OCI-LY7 (cell line): ENCODE results near the gene SNAI3. TPM values are rescaled to one million over a fixed set of nuclear protein-coding genes. Genes with fewer than 3 reads are reported as not detected.

Source experiments
- BruUV-seq: library from RNA; stranded (reverse); fragments of 400-500 nt; replicated peaks from 2 replicates; lab custom pipeline; 2021; lab: Mats Ljungman, UMichigan
- CTCF ChIA-PET: fragments of 300-600 bp; sonication (Branson Sonifier 250); formaldehyde crosslinking; loops from one replicate; lab custom pipeline; 2022; ENCODE audit warnings: antibody characterized with exemption; ENCODE audit not compliant: unreplicated experiment; lab: Charles Lee
- POLR2A ChIA-PET: fragments of 300-600 bp; sonication (Branson Sonifier 250); formaldehyde crosslinking; loops from one replicate; lab custom pipeline; 2022; ENCODE audit warnings: antibody characterized with exemption; lab: Charles Lee
- DNase-seq: peaks from one replicate; pipeline ENCODE4 v3.0.0-alpha.2; 2015; ENCODE audit warnings: low spot score
- H2AFZ ChIP-seq: fragments of 200-600 bp; sonication (generic), shearing (Covaris generic); 2 replicates; pipeline ENCODE4 v1.6.1; 2014; ENCODE audit warnings: mild to moderate bottlenecking, antibody characterized with exemption, low read length, moderate library complexity
- H3K27ac ChIP-seq: fragments of 200-600 bp; sonication (generic); 2 replicates; pipeline ENCODE4 v1.5.1; 2014; ENCODE audit warnings: mixed run types, low read depth, mild to moderate bottlenecking, moderate library complexity, low read length, inconsistent platforms; ENCODE audit not compliant: poor library complexity, severe bottlenecking
- H3K36me3 ChIP-seq: fragments of 200-600 bp; sonication (generic); 2 replicates; pipeline ENCODE4 v1.6.1; 2014; ENCODE audit warnings: mild to moderate bottlenecking, antibody characterized with exemption, low read length, moderate library complexity, mixed read lengths; ENCODE audit not compliant: insufficient read depth
- H3K4me1 ChIP-seq: fragments of 200-600 bp; sonication (generic); 2 replicates; pipeline ENCODE4 v1.5.1; 2014; ENCODE audit warnings: mild to moderate bottlenecking, low read length; ENCODE audit not compliant: insufficient read depth, poor library complexity, severe bottlenecking
- H3K4me2 ChIP-seq: fragments of 200-600 bp; sonication (generic); 2 replicates; pipeline ENCODE4 v1.6.1; 2014; ENCODE audit warnings: mild to moderate bottlenecking, low read length
- H3K4me3 ChIP-seq: fragments of 200-600 bp; sonication (generic); 2 replicates; pipeline ENCODE4 v1.5.1; 2014; ENCODE audit warnings: mild to moderate bottlenecking, low read depth, low read length; ENCODE audit not compliant: poor library complexity, severe bottlenecking
- H3K79me2 ChIP-seq: fragments of 200-600 bp; sonication (generic); 2 replicates; pipeline ENCODE4 v1.6.1; 2016; ENCODE audit warnings: low read depth, mild to moderate bottlenecking, low read length, moderate library complexity, mixed read lengths; ENCODE audit not compliant: insufficient read depth
- H3K9me2 ChIP-seq: fragments of 200-600 bp; sonication (generic); 2 replicates; pipeline ENCODE4 v1.6.1; 2016; ENCODE audit warnings: mild to moderate bottlenecking, low read length, mixed read lengths; ENCODE audit not compliant: insufficient read depth
- H3K9me3 ChIP-seq: fragments of 200-600 bp; sonication (generic); 2 replicates; pipeline ENCODE4 v1.6.1; 2014; ENCODE audit warnings: mild to moderate bottlenecking, mixed run types, low read length, mixed read lengths
- H4K20me1 ChIP-seq: fragments of 200-600 bp; sonication (generic); 2 replicates; pipeline ENCODE4 v1.6.1; 2014; ENCODE audit warnings: mild to moderate bottlenecking, antibody characterized with exemption, low read length, moderate library complexity, mixed read lengths; ENCODE audit not compliant: insufficient read depth
- CTCF ChIP-seq: fragments of 200-600 bp; sonication (generic); conservative IDR thresholded peaks from 2 replicates; pipeline ENCODE4 v1.5.1; 2014; ENCODE audit warnings: mild to moderate bottlenecking, antibody characterized with exemption, low read length, moderate library complexity, mixed read lengths
- EZH2phosphoT487 ChIP-seq: fragments of 200-600 bp; sonication (generic); IDR thresholded peaks from 2 replicates; pipeline ENCODE4 v1.6.1; 2018; ENCODE audit warnings: low read depth, borderline replicate concordance, mild to moderate bottlenecking, mixed run types, antibody characterized with exemption, low read length, moderate library complexity, mixed read lengths
- intact Hi-C: fragments of 100-400 bp; cut with micrococcal nuclease; formaldehyde crosslinking; loops from one replicate; pipeline ENCODE4 v1.10.0; 2022; ENCODE audit not compliant: unreplicated experiment
- total RNA-seq, 2 experiments: library from RNA; depleted of rRNA in 1 of 2; stranded (reverse); fragments of >200 nt in 1 of 2; shearing (Covaris generic) in 1 of 2; gene quantifications; 2 replicates each; pipeline ENCODE4 v1.2.3, GENCODE V29; 2014 to 2022

The SNAI3 gene
- total RNA-seq, 2 experiments from 2014 or later = 3.1 to 3.3 TPM

GRCh38 chr16:88719933-88720296 is 33.6 kb upstream of the SNAI3 start:
- DNase-seq = no peak
- no peaks in the 10 kb centered on the region for H3K9me3 ChIP-seq
- POLR2A ChIA-PET = no interaction called here

GRCh38 chr16:88719267-88719932 is 33.1 kb upstream of the SNAI3 start:
- BruUV-seq = no TSS peak
- intact Hi-C loops = no loop called here
- POLR2A ChIA-PET = no interaction called here

More at GRCh38 chr16:88719933-88720296, 33.6 kb upstream of the SNAI3 start:
- no peaks in the 10 kb centered on the region for H4K20me1 ChIP-seq
- H2AFZ ChIP-seq = no peak overlapping the region
- H3K79me2 ChIP-seq = no peaks in the 10 kb centered on the region
- H3K27ac ChIP-seq = no peak overlapping the region
- H3K36me3 ChIP-seq = peaks cover 97% of the 10 kb centered on the region
- no peaks in the 10 kb centered on the region for H3K4me1 ChIP-seq
- no peak for TF ChIP-seq CTCF
- no peak for TF ChIP-seq EZH2phosphoT487
- CTCF ChIA-PET = no interaction called here
- intact Hi-C loops = no loop called here
- H3K4me3 ChIP-seq = no peak overlapping the region
- no TSS peak for BruUV-seq
- no peaks in the 10 kb centered on the region for H3K9me2 ChIP-seq
- H3K4me2 ChIP-seq = no peak overlapping the region

More at GRCh38 chr16:88719267-88719932, 33.1 kb upstream of the SNAI3 start:
- H3K9me2 ChIP-seq = no peaks in the 10 kb centered on the region
- H3K9me3 ChIP-seq = no peaks in the 10 kb centered on the region
- no peaks in the 10 kb centered on the region for H4K20me1 ChIP-seq
- H3K79me2 ChIP-seq = no peaks in the 10 kb centered on the region
- peaks cover 97% of the 10 kb centered on the region for H3K36me3 ChIP-seq
- TF ChIP-seq EZH2phosphoT487 (no peak), CTCF (no peak)
- H3K27ac ChIP-seq = no peak overlapping the region
- no peak overlapping the region for H3K4me3 ChIP-seq
- DNase-seq = no peak
- no peak overlapping the region for H3K4me2 ChIP-seq
- H3K4me1 ChIP-seq = no peaks in the 10 kb centered on the region
- CTCF ChIA-PET = no interaction called here
- no peak overlapping the region for H2AFZ ChIP-seq
